Measurements from ENCODE around the gene CNKSR3.

DNA sequence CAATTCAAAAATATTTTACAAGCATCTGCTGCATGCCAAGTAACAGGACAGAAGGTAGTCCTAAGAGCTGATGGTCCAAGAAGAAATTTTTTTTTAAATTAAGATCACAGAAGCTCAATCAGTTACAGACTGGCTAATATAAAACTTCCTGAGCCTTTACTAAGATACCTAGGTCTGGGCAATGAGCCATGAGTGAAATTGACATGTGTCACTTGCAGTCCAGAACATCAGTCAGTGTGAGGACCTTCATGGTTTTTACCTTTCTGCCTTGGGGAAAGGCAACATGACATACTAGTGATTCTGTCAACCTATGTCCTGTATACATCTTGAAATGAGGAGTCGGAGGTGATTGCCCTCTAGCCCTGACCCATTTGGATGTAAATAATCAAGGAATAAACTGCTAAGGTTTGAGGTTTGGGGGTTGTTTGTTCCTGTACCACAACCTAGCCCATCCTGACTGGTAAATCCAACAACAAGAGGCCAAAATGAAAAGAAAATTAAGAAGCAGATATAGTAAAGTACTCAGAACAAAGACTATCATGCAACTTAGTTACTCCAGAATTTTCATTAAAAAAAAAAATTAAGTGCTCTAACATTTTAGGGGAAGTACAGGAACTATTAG is 70.0 kb downstream of the CNKSR3 start:
- TF ChIP-seq, protein P1, sequence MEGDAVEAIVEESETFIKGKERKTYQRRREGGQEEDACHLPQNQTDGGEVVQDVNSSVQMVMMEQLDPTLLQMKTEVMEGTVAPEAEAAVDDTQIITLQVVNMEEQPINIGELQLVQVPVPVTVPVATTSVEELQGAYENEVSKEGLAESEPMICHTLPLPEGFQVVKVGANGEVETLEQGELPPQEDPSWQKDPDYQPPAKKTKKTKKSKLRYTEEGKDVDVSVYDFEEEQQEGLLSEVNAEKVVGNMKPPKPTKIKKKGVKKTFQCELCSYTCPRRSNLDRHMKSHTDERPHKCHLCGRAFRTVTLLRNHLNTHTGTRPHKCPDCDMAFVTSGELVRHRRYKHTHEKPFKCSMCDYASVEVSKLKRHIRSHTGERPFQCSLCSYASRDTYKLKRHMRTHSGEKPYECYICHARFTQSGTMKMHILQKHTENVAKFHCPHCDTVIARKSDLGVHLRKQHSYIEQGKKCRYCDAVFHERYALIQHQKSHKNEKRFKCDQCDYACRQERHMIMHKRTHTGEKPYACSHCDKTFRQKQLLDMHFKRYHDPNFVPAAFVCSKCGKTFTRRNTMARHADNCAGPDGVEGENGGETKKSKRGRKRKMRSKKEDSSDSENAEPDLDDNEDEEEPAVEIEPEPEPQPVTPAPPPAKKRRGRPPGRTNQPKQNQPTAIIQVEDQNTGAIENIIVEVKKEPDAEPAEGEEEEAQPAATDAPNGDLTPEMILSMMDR (IDR thresholded peaks at IDR 0.05; ENCODE audit: low read length) = no peak
- no peak for TF ChIP-seq EZH2 (IDR thresholded peaks at IDR 0.05; ENCODE audit: borderline replicate concordance, low read length)
